H1 (cell line): ENCODE results near the gene FSIP1. TPM values are rescaled to one million over a fixed set of nuclear protein-coding genes. Genes with fewer than 3 reads are reported as not detected.

Experiments used
- CTCF ChIA-PET: fragments of 300-600 bp; sonication (Branson Sonifier 250); formaldehyde crosslinking; loops from one replicate; lab custom pipeline; 2021; ENCODE audit not compliant: partially characterized antibody; lab: Charles Lee
- POLR2A ChIA-PET: fragments of 300-600 bp; sonication (Branson Sonifier 250); formaldehyde crosslinking; loops from one replicate; lab custom pipeline; 2021; ENCODE audit warnings: inconsistent platforms; ENCODE audit not compliant: partially characterized antibody; lab: Charles Lee
- DNase-seq, 2 experiments: peaks; one replicate each; pipeline versions ENCODE4 v3.0.0 to v3.0.0-alpha.2; 2010 to 2022; ENCODE audit warnings: low spot score in 2 of 2, low read depth in 1 of 2, mixed read lengths in 1 of 2
- FAIRE-seq: peaks from 2 replicates; lab custom pipeline; 2011; peaks lifted over from hg19 to GRCh38; lab: Jason Lieb, UNC
- H2AFZ ChIP-seq: 2 replicates; pipeline ENCODE4 v1.8.1; 2012; ENCODE audit warnings: low read length, inconsistent platforms
- H2AK5ac ChIP-seq: 2 replicates; pipeline ENCODE4 v1.6.1; 2013; ENCODE audit warnings: low read depth, low read length
- H2BK120ac ChIP-seq: replicated peaks from 2 replicates; pipeline ENCODE3; 2013; ENCODE audit warnings: low read depth, low read length, inconsistent platforms
- H2BK12ac ChIP-seq: 2 replicates; pipeline ENCODE4 v1.6.1; 2013; ENCODE audit warnings: low read depth, low read length
- H2BK15ac ChIP-seq: 2 replicates; pipeline ENCODE4 v1.6.1; 2013; ENCODE audit warnings: low read length
- H2BK20ac ChIP-seq: 2 replicates; pipeline ENCODE4 v1.6.1; 2013; ENCODE audit warnings: low read length
- H2BK5ac ChIP-seq: 2 replicates; pipeline ENCODE4 v1.6.1; 2013; ENCODE audit warnings: low read depth, low read length
- H3K14ac ChIP-seq: 2 replicates; pipeline ENCODE4 v1.6.1; 2013; ENCODE audit warnings: inconsistent platforms; ENCODE audit not compliant: insufficient read length
- H3K18ac ChIP-seq: 2 replicates; pipeline ENCODE4 v1.6.1; 2013; ENCODE audit warnings: low read length; ENCODE audit errors: extremely low read depth
- H3K23ac ChIP-seq: 2 replicates; pipeline ENCODE4 v1.6.1; 2013; ENCODE audit warnings: inconsistent platforms; ENCODE audit not compliant: insufficient read length
- H3K23me2 ChIP-seq: 2 replicates; pipeline ENCODE4 v1.6.1; 2013; ENCODE audit warnings: low read depth, low read length
- H3K27ac ChIP-seq: 2 replicates; pipeline ENCODE4 v1.6.1; 2011; ENCODE audit warnings: low read depth, low read length, inconsistent platforms
- H3K27me3 ChIP-seq, 4 experiments: replicated peaks in 1 of 4; 1 replicate in 1 of 4; 2 replicates in 3 of 4; pipeline versions ENCODE4 v1.6.1 to v1.8.1; 2011 to 2013; ENCODE audit warnings: low read length in 3 of 4, mild to moderate bottlenecking in 3 of 4, inconsistent platforms in 2 of 4, mixed read lengths in 2 of 4, moderate library complexity in 1 of 4; ENCODE audit not compliant: control insufficient read depth in 3 of 4, insufficient read depth in 3 of 4; ENCODE audit errors: extremely low read depth in 1 of 4
- H3K36me3 ChIP-seq, 4 experiments: 2 replicates each; pipeline versions ENCODE4 v1.6.1 to v1.8.1; 2011 to 2013; ENCODE audit warnings: mild to moderate bottlenecking in 4 of 4, low read length in 3 of 4, moderate library complexity in 2 of 4, control low read depth in 1 of 4, inconsistent platforms in 1 of 4; ENCODE audit not compliant: insufficient read depth in 4 of 4, control insufficient read depth in 2 of 4
- H3K4ac ChIP-seq: replicated peaks from 2 replicates; pipeline ENCODE3; 2013; ENCODE audit warnings: low read length, low read depth, mixed read lengths, inconsistent platforms; ENCODE audit not compliant: insufficient read length
- H3K4me1 ChIP-seq, 4 experiments: replicated peaks in 1 of 4; 1 replicate in 1 of 4; 2 replicates in 3 of 4; pipeline versions ENCODE4 v1.6.1 to v1.8.1; 2011 to 2013; ENCODE audit warnings: low read length in 3 of 4, inconsistent platforms in 2 of 4, mixed read lengths in 1 of 4; ENCODE audit not compliant: insufficient read depth in 4 of 4, control insufficient read depth in 3 of 4
- H3K4me2 ChIP-seq, 2 experiments: 2 replicates each; pipeline versions ENCODE4 v1.6.1 to v1.8.1; 2011 to 2013; ENCODE audit warnings: low read depth in 2 of 2, low read length in 2 of 2, control low read depth in 1 of 2, inconsistent platforms in 1 of 2, mild to moderate bottlenecking in 1 of 2; ENCODE audit not compliant: insufficient read depth in 1 of 2
- H3K4me3 ChIP-seq, 4 experiments: fragments of 200-600, 300-600 bp in 1 of 4; sonication (generic), shearing (Covaris generic), sonication (Bioruptor Twin) in 1 of 4; 2 replicates each; pipeline versions ENCODE4 v1.5.1 to v1.8.1; 2011 to 2016; ENCODE audit warnings: low read length in 4 of 4, low read depth in 3 of 4, control low read depth in 2 of 4, inconsistent platforms in 2 of 4, mild to moderate bottlenecking in 2 of 4, mixed read lengths in 1 of 4, moderate library complexity in 1 of 4; ENCODE audit not compliant: insufficient read depth in 2 of 4; ENCODE audit errors: extremely low read depth in 1 of 4
- H3K56ac ChIP-seq: replicated peaks from 2 replicates; pipeline ENCODE3; 2013; ENCODE audit warnings: low read depth, mild to moderate bottlenecking, mixed read lengths, low read length, inconsistent platforms; ENCODE audit not compliant: insufficient read length
- H3K79me1 ChIP-seq: 2 replicates; pipeline ENCODE4 v1.6.1; 2013; ENCODE audit warnings: low read depth, low read length, control low read depth
- H3K79me2 ChIP-seq, 2 experiments: 2 replicates each; pipeline versions ENCODE4 v1.6.1 to v1.8.1; 2012 to 2013; ENCODE audit warnings: low read length in 2 of 2, mild to moderate bottlenecking in 2 of 2, inconsistent platforms in 1 of 2; ENCODE audit not compliant: insufficient read depth in 2 of 2, control insufficient read depth in 1 of 2
- H3K9ac ChIP-seq, 4 experiments: replicated peaks in 1 of 4; 1 replicate in 1 of 4; 2 replicates in 3 of 4; pipeline versions ENCODE4 v1.6.1 to v1.8.1; 2011 to 2013; ENCODE audit warnings: low read depth in 3 of 4, low read length in 3 of 4, control low read depth in 2 of 4, mild to moderate bottlenecking in 2 of 4, moderate library complexity in 2 of 4, inconsistent platforms in 1 of 4; ENCODE audit errors: extremely low read depth in 1 of 4
- H3K9me3 ChIP-seq, 2 experiments: 2 replicates each; pipeline versions ENCODE4 v1.6.1 to v1.8.1; 2012 to 2013; ENCODE audit warnings: mild to moderate bottlenecking in 2 of 2, moderate library complexity in 2 of 2, control low read depth in 1 of 2, inconsistent platforms in 1 of 2, low read depth in 1 of 2, low read length in 1 of 2, mixed read lengths in 1 of 2; ENCODE audit not compliant: insufficient read depth in 2 of 2
- H4K20me1 ChIP-seq, 2 experiments: replicated peaks in 1 of 2; 2 replicates each; pipeline versions ENCODE3 to v1.8.1; 2011 to 2013; ENCODE audit warnings: inconsistent platforms in 2 of 2, low read length in 2 of 2, mild to moderate bottlenecking in 1 of 2; ENCODE audit not compliant: insufficient read depth in 2 of 2, control insufficient read depth in 1 of 2
- H4K5ac ChIP-seq: 2 replicates; pipeline ENCODE4 v1.6.1; 2013; ENCODE audit warnings: low read length, low read depth, mixed read lengths, inconsistent platforms; ENCODE audit not compliant: insufficient read length
- H4K8ac ChIP-seq: 2 replicates; pipeline ENCODE4 v1.8.0; 2013; ENCODE audit warnings: mild to moderate bottlenecking, moderate library complexity, low read length, inconsistent platforms; ENCODE audit not compliant: insufficient read depth; ENCODE audit errors: extremely low read depth
- H4K91ac ChIP-seq: replicated peaks from 2 replicates; pipeline ENCODE3; 2013; ENCODE audit warnings: low read length, mixed read lengths, inconsistent platforms; ENCODE audit not compliant: insufficient read length
- CEBPB ChIP-seq: IDR thresholded peaks from 2 replicates; pipeline ENCODE4 v1.6.1; 2012; ENCODE audit warnings: low read depth, low read length
- CTBP2 ChIP-seq: IDR thresholded peaks from 2 replicates; pipeline ENCODE4 v1.7.0; 2011; ENCODE audit warnings: borderline replicate concordance, mild to moderate bottlenecking, moderate library complexity, mixed read lengths, low read length; ENCODE audit not compliant: insufficient read depth, insufficient read length
- NANOG ChIP-seq: IDR thresholded peaks from 2 replicates; pipeline ENCODE4 v1.6.1; 2011; ENCODE audit warnings: low read length, low read depth, mild to moderate bottlenecking, inconsistent platforms; ENCODE audit not compliant: insufficient read depth, poor library complexity, severe bottlenecking
- PHF8 ChIP-seq: fragments of 200-600 bp; sonication (generic); conservative IDR thresholded peaks from 2 replicates; pipeline ENCODE4 v1.7.1; 2012; ENCODE audit warnings: low read depth, mild to moderate bottlenecking, inconsistent platforms, low read length, moderate library complexity
- POLR2A ChIP-seq, 2 experiments: IDR thresholded peaks; 1 replicate in 1 of 2; 2 replicates in 1 of 2; pipeline ENCODE4 v1.6.1; 2011; ENCODE audit warnings: low read depth in 2 of 2, low read length in 2 of 2, mild to moderate bottlenecking in 2 of 2; ENCODE audit errors: control extremely low read depth in 1 of 2
- POLR2AphosphoS5 ChIP-seq: IDR thresholded peaks from 2 replicates; pipeline ENCODE4 v1.6.1; 2011; ENCODE audit warnings: low read depth, low read length
- SIRT6 ChIP-seq: IDR thresholded peaks from one replicate; pipeline ENCODE4 v1.7.1; 2012; ENCODE audit warnings: low read length, inconsistent platforms
- WGBS, 2 experiments: shearing (Covaris generic) in 1 of 2; methylation state at CpG; one replicate each; pipeline versions ENCODE4 v1.1.6 to v1.1.7; 2013 to 2015; ENCODE audit warnings: low lambda C conversion rate in 2 of 2, mixed read lengths in 2 of 2, inconsistent platforms in 1 of 2, low coverage in 1 of 2, missing lambda C conversion rate in 1 of 2; ENCODE audit not compliant: insufficient replicate concordance in 2 of 2, insufficient coverage in 1 of 2, insufficient read length in 1 of 2; ENCODE audit errors: extremely low coverage in 1 of 2, missing lambda C conversion rate in 1 of 2; 5-methylcytosine and 5-hydroxymethylcytosine counted together
- polyA plus RNA-seq, 7 experiments: library from polyadenylated mRNA; depleted of rRNA in 3 of 7; stranded (reverse) in 5 of 7; unstranded in 2 of 7; fragments of >200 nt in 5 of 7; fragments of 200-250 nt in 2 of 7; gene quantifications; 1 replicate in 5 of 7; 2 replicates in 1 of 7; 4 replicates in 1 of 7; pipeline versions ENCODE4 v1.2.1 to v1.2.3, GENCODE V29; 2011 to 2013; ENCODE audit warnings: missing spikeins in 2 of 7, mixed read lengths in 2 of 7
- total RNA-seq: library from RNA; stranded (reverse); fragmentation: NEBNext Ultra II Directional; extraction: Animal tissue kit (Norgen Biotek cat#: 25700); gene quantifications from 2 replicates; pipeline ENCODE4 v1.2.1, GENCODE V29; 2021
- TF ChIP-seq, protein P1 (sequence below): IDR thresholded peaks from 2 replicates; pipeline ENCODE4 v1.6.1; 2011; ENCODE audit warnings: low read length, improper control_type of control experiment

The FSIP1 gene
- total and polyA plus RNA-seq, 2 of the 8 experiments (the other 6 are each of a cell fraction or from before 2014, with no cell fraction given), result 0.18 to 1.3 TPM

DNA sequence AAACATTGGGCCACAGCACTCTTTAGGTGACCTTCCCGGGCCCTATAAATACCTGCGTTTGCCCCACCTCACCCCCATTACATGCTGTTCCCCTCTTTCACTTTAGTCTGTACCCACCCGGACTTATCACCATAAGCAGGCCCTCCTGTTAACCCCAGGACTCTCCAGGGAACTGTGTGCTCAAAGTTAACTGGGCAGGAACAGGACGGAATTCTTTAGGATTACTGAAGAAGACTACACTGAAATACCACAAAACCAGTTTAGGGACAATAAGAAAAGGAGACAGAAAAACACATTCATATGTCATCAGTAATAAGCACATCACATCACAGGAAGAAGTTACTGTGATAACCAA lies 45.5 kb downstream of the FSIP1 start:
- FAIRE-seq, result no peak
- POLR2A ChIA-PET, result no interaction called here

More for the DNA sequence above, 45.5 kb downstream of the FSIP1 start:
- H2BK20ac ChIP-seq, result no peak overlapping the region
- TF ChIP-seq POLR2AphosphoS5 (no peak), SIRT6 (no peak), PHF8 (no peak), NANOG (no peak), CEBPB (no peak), POLR2A (IDR thresholded peaks at IDR 0.05; ENCODE audit: control extremely low read depth in 1 of 2, low read depth in 2 of 2, low read length in 2 of 2) (no peak), CTBP2 (no peak)
- TF ChIP-seq, protein P1, sequence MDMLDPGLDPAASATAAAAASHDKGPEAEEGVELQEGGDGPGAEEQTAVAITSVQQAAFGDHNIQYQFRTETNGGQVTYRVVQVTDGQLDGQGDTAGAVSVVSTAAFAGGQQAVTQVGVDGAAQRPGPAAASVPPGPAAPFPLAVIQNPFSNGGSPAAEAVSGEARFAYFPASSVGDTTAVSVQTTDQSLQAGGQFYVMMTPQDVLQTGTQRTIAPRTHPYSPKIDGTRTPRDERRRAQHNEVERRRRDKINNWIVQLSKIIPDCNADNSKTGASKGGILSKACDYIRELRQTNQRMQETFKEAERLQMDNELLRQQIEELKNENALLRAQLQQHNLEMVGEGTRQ, result no peak
- TF ChIP-seq, all 59 proteins: peak for 0
- no peak overlapping the region for H2AK5ac ChIP-seq
- no peak overlapping the region for H3K23ac ChIP-seq
- H3K36me3 ChIP-seq, result no peaks in the 10 kb centered on the region
- H4K5ac ChIP-seq, result no peak overlapping the region
- no peaks in the 10 kb centered on the region for H3K23me2 ChIP-seq
- no peak overlapping the region for H2BK120ac ChIP-seq
- no peak overlapping the region for H4K91ac ChIP-seq
- no peak overlapping the region for H3K18ac ChIP-seq
- no peaks in the 10 kb centered on the region for H4K20me1 ChIP-seq
- no peak overlapping the region for H3K4ac ChIP-seq
- H4K8ac ChIP-seq, result no peak overlapping the region
- WGBS, 2 experiments, result 89% methylated on average over 4 of the region's 4 CpGs; no CpG with 5 or more reads in 1 of the 2 experiments
- no peak overlapping the region for H3K9ac ChIP-seq
- no peaks in the 10 kb centered on the region for H3K79me2 ChIP-seq
- H3K4me2 ChIP-seq, result no peak overlapping the region
- H2BK5ac ChIP-seq, result no peak overlapping the region
- no peak overlapping the region for H3K27ac ChIP-seq
- H3K4me1 ChIP-seq, result no peaks in the 10 kb centered on the region
- H3K27me3 ChIP-seq, result no peaks in the 10 kb centered on the region
- no peak for DNase-seq
- H3K9me3 ChIP-seq, result no peaks in the 10 kb centered on the region
- H3K56ac ChIP-seq, result no peak overlapping the region
- no peak overlapping the region for H3K4me3 ChIP-seq
- no peak overlapping the region for H3K14ac ChIP-seq
- H3K79me1 ChIP-seq, result no peaks in the 10 kb centered on the region
- H2AFZ ChIP-seq, result no peak overlapping the region
- CTCF ChIA-PET, result interaction anchor here (1.0 kb wide), 2 partner anchors 51 to 134 kb away, joined by 3 read pairs; no protein-coding TSS in a partner anchor
- H2BK12ac ChIP-seq, result no peak overlapping the region
- H2BK15ac ChIP-seq, result no peak overlapping the region
